RWPE2 (cell line): ENCODE measurements around the gene MAGEB2.

Experiments
- ATAC-seq: fragments of 200-7000 bp; cut with Tn5 transposase; 3 replicates; pipeline ENCODE4 v1.9.1; 2021; ENCODE audit warnings: low read depth
- DNase-seq: peaks from one replicate; pipeline ENCODE4 v3.0.0-alpha.2; 2020; ENCODE audit warnings: low spot score
- H3K27ac ChIP-seq: fragments of 450-650 bp; 2 replicates; pipeline ENCODE4 v1.5.1; 2017; ENCODE audit warnings: mild to moderate bottlenecking; ENCODE audit not compliant: poor library complexity, severe bottlenecking
- H3K27me3 ChIP-seq: fragments of 250-450 bp; sonication (Bioruptor Pico); 2 replicates; pipeline ENCODE4 v1.5.1; 2021; ENCODE audit warnings: mild to moderate bottlenecking, moderate library complexity; ENCODE audit not compliant: insufficient read depth, poor library complexity, severe bottlenecking
- H3K36me3 ChIP-seq: fragments of 250-450 bp; sonication (Bioruptor Pico); 2 replicates; pipeline ENCODE4 v1.5.1; 2020; ENCODE audit warnings: low read depth, mild to moderate bottlenecking, moderate library complexity
- H3K4me1 ChIP-seq: fragments of 250-450 bp; sonication (Bioruptor Pico); 2 replicates; pipeline ENCODE4 v1.5.1; 2021; ENCODE audit warnings: mild to moderate bottlenecking, moderate library complexity; ENCODE audit not compliant: insufficient read depth, poor library complexity, severe bottlenecking
- H3K4me3 ChIP-seq: fragments of 250-450 bp; sonication (Bioruptor Pico); 2 replicates; pipeline ENCODE4 v1.5.1; 2021; ENCODE audit warnings: mild to moderate bottlenecking, moderate library complexity; ENCODE audit not compliant: severe bottlenecking
- H3K9me3 ChIP-seq: fragments of 250-450 bp; sonication (Bioruptor Pico); 2 replicates; pipeline ENCODE4 v1.5.1; 2021; ENCODE audit warnings: mild to moderate bottlenecking, moderate library complexity; ENCODE audit not compliant: severe bottlenecking
- TF ChIP-seq, protein P1 (sequence below): fragments of 450-650 bp; IDR thresholded peaks from one replicate; pipeline ENCODE4 v1.5.1; 2017; ENCODE audit warnings: mild to moderate bottlenecking, moderate library complexity; ENCODE audit not compliant: poor library complexity, severe bottlenecking

Gene MAGEB2

DNA sequence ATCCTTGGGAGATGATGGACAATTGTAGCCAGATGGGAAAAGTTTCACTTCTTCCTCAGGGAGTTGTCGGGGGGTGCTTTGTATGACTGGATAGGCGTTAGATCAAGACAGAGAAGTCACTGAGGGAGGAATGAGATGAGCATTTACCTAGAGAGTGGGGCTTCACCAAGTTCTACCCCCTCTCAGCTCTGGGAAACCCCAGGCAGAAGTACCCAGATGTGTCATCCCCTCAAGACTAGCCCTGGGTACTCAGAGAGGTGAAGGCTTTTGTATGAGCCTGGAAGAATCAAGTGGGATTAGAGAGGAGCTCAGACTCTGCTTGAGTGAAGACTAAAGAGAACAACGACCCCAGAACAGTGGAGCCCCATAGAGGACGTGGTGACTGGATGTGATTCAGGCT is 33.5 kb downstream of the MAGEB2 start:
- no peak overlapping the region for H3K27ac ChIP-seq
- DNase-seq: no peak
- TF ChIP-seq, protein P1, sequence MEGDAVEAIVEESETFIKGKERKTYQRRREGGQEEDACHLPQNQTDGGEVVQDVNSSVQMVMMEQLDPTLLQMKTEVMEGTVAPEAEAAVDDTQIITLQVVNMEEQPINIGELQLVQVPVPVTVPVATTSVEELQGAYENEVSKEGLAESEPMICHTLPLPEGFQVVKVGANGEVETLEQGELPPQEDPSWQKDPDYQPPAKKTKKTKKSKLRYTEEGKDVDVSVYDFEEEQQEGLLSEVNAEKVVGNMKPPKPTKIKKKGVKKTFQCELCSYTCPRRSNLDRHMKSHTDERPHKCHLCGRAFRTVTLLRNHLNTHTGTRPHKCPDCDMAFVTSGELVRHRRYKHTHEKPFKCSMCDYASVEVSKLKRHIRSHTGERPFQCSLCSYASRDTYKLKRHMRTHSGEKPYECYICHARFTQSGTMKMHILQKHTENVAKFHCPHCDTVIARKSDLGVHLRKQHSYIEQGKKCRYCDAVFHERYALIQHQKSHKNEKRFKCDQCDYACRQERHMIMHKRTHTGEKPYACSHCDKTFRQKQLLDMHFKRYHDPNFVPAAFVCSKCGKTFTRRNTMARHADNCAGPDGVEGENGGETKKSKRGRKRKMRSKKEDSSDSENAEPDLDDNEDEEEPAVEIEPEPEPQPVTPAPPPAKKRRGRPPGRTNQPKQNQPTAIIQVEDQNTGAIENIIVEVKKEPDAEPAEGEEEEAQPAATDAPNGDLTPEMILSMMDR: no peak
- H3K4me3 ChIP-seq: no peak overlapping the region
- no peaks in the 10 kb centered on the region for H3K27me3 ChIP-seq
- no peaks in the 10 kb centered on the region for H3K36me3 ChIP-seq
- H3K4me1 ChIP-seq: no peaks in the 10 kb centered on the region
- H3K9me3 ChIP-seq: no peaks in the 10 kb centered on the region
- no peak for ATAC-seq

DNA sequence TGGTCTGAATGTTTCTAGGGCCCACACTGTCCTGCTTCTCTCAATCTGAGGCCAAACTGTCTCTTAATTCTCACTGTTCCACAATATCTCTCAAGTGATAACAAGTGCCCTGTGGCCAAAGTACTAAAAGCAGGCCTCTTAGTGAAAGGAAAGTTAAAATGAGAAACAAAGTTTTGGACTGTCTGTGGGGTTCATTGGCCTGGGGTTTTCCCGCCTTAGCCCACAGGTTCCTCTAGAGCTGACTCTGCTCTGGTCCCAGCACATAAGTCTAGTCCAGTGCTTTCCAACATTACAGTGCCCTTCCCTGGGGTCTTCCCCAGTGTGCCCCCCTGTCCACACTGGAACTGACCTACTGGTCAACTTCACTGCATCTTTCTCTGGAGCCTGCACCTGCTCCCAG is 37.9 kb downstream of the MAGEB2 start:
- no peak for ATAC-seq
- no peaks in the 10 kb centered on the region for H3K4me1 ChIP-seq

DNA sequence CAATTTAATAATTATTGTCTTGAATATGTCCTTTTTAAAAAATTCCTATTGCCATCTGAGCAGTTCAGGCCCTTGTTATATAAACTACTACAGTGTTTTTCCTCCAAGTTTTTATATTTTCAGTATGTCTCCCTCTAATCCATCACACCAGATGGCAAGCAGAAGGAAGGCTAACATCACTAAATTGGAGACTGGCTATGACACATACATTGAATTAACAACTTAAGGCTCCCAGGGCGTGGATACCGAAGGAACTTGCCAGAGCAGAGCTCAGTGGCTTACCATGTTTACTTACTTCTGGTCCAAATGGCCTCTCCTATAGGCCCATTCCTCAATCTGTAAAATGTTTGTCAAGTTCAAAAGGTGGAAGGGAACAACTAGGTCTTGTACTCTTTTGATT is 44.6 kb downstream of the MAGEB2 start:
- no peaks in the 10 kb centered on the region for H3K9me3 ChIP-seq
- no peak for DNase-seq
- no peak overlapping the region for H3K4me3 ChIP-seq
- no peaks in the 10 kb centered on the region for H3K36me3 ChIP-seq
- TF ChIP-seq, protein P1: no peak
- H3K27me3 ChIP-seq: no peaks in the 10 kb centered on the region
- ATAC-seq: no peak
- no peak overlapping the region for H3K27ac ChIP-seq
- no peaks in the 10 kb centered on the region for H3K4me1 ChIP-seq

More for the DNA sequence above, 37.9 kb downstream of the MAGEB2 start:
- no peaks in the 10 kb centered on the region for H3K27me3 ChIP-seq
- H3K27ac ChIP-seq: no peak overlapping the region
- TF ChIP-seq, protein P1: no peak
- no peaks in the 10 kb centered on the region for H3K9me3 ChIP-seq
- no peak overlapping the region for H3K4me3 ChIP-seq
- no peaks in the 10 kb centered on the region for H3K36me3 ChIP-seq
- no peak for DNase-seq

DNA sequence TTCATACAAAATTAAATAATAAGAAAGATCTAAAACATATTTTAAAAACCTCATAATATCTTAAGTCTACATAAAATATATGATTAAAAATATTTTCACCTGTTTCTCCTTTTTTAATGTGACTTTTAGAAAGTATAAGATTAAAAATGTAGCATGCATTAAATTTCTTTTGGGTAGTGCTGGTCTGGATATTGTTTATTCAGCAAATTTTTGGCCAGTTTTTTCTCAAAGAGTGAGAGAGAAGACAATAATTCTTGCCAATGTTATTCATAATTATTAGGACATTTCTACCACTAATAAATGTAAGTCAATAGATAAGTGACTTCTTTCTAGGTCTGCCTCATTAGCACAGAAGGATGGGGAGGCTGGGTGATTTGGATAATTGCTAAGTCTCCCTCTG is 45.6 kb downstream of the MAGEB2 start:
- no peaks in the 10 kb centered on the region for H3K27me3 ChIP-seq
- no peak overlapping the region for H3K27ac ChIP-seq
- H3K9me3 ChIP-seq: no peaks in the 10 kb centered on the region
- H3K4me3 ChIP-seq: no peak overlapping the region
- no peaks in the 10 kb centered on the region for H3K4me1 ChIP-seq
- H3K36me3 ChIP-seq: no peaks in the 10 kb centered on the region
- TF ChIP-seq, protein P1: no peak
- DNase-seq: no peak
- no peak for ATAC-seq

DNA sequence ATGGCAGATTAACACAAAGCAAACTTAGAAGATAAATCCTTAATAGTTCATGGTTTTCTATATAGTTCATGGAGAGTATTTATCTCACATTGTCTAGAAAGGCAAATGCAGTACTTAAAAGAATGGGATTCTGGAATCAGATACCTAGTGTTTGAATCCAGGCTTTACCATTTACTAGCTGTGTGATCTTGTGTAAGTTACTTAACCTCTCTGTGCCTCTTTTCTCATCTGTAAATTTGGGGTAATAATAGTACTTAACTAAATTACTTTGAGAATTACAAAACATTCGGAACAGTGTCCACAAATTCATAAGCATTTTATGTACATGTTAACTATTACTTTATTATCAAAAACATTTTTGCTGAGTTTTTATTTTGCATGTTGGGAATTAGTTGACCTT is 47.4 kb downstream of the MAGEB2 start:
- Histone ChIP-seq H3K4me1 (no peaks in the 10 kb centered on the region), H3K36me3 (no peaks in the 10 kb centered on the region), H3K27ac (no peak overlapping the region), H3K4me3 (no peak overlapping the region), H3K9me3 (no peaks in the 10 kb centered on the region), H3K27me3 (no peaks in the 10 kb centered on the region)
- DNase-seq: no peak
- no peak for ATAC-seq
- TF ChIP-seq, protein P1: no peak
